SHP77 (cell line): ENCODE data around the gene SERPINC1.
"Not testable (repeated sequence)": the region's sequence is repeated elsewhere in the genome, so short reads cannot be mapped to it uniquely, and the experiment has no call there.

Source experiments
- DNase-seq, 2 experiments: peaks; one replicate each; lab custom pipeline; 2025; lab: John Stamatoyannopoulos, UW

SERPINC1 gene

GRCh38 chr1:173889885-173890284 lies 27.2 kb downstream of the SERPINC1 start:
- no peak for DNase-seq

- DNase-seq = no peak
Measured at GRCh38 chr1:173888749-173889148, 28.4 kb downstream of the SERPINC1 start.

GRCh38 chr1:173887627-173888026 lies 29.5 kb downstream of the SERPINC1 start:
- no peak for DNase-seq

- DNase-seq = no peak
Measured at GRCh38 chr1:173886746-173887611, 30.1 kb downstream of the SERPINC1 start.

- DNase-seq = no peak
Measured at GRCh38 chr1:173884701-173885100, 32.4 kb downstream of the SERPINC1 start.

GRCh38 chr1:173881117-173881516 lies 36.0 kb downstream of the SERPINC1 start:
- not testable (repeated sequence) for DNase-seq

- no peak for DNase-seq
Measured at GRCh38 chr1:173878251-173878650, 38.9 kb downstream of the SERPINC1 start.

- DNase-seq = no peak
Measured at GRCh38 chr1:173876732-173877131, 40.4 kb downstream of the SERPINC1 start.

GRCh38 chr1:173871500-173871899 lies 45.6 kb downstream of the SERPINC1 start:
- no peak for DNase-seq

GRCh38 chr1:173871091-173871490 lies 46.0 kb downstream of the SERPINC1 start:
- DNase-seq = no peak

- DNase-seq = no peak
Measured at GRCh38 chr1:173870252-173871075, 46.7 kb downstream of the SERPINC1 start.

- DNase-seq = no peak
Measured at GRCh38 chr1:173869021-173869359, 48.1 kb downstream of the SERPINC1 start.

- peak; percentile 83 to 84 for DNase-seq
Measured at GRCh38 chr1:173868266-173869020, 48.7 kb downstream of the SERPINC1 start, which contains the start of gene ZBTB37. Gene ZBTB37, plus strand, starts transcription at chr1:173868380. Its CDS starts 1,846 bp downstream, at chr1:173870226.

GRCh38 chr1:173867753-173868265 lies 49.3 kb downstream of the SERPINC1 start, which contains the start of gene GAS5:
Gene GAS5, minus strand, starts transcription at chr1:173867989.
- DNase-seq = peak; percentile 99

GRCh38 chr1:173867141-173867752 lies 49.9 kb downstream of the SERPINC1 start:
- DNase-seq = no peak

- no peak for DNase-seq
Measured at GRCh38 chr1:173866413-173867115, 50.6 kb downstream of the SERPINC1 start.

GRCh38 chr1:173865468-173866164 lies 51.5 kb downstream of the SERPINC1 start:
- DNase-seq = no peak

GRCh38 chr1:173864179-173864867 lies 52.8 kb downstream of the SERPINC1 start:
- DNase-seq = no peak
